HepG2 (cell line): ENCODE data around the gene DUS3L. TPM values are rescaled to one million over a fixed set of nuclear protein-coding genes. Genes with fewer than 3 reads are reported as not detected.

Source experiments
- CSRNP2 ChIP-seq: sonication (generic); formaldehyde crosslinking; conservative IDR thresholded peaks from 2 replicates; pipeline ENCODE4 v1.8.0; 2022; ENCODE audit warnings: low read depth, missing genetic modification reagents
- FOXK1 ChIP-seq: sonication (generic); formaldehyde crosslinking; IDR thresholded peaks from 2 replicates; pipeline ENCODE4 v1.4.0; 2020; ENCODE audit warnings: low read depth, missing genetic modification reagents, borderline replicate concordance
- GPN1 ChIP-seq: sonication (generic); formaldehyde crosslinking; IDR thresholded peaks from 2 replicates; pipeline ENCODE4 v1.5.1; 2020; ENCODE audit warnings: missing genetic modification reagents, borderline replicate concordance
- HMGA1 ChIP-seq: sonication (generic); formaldehyde crosslinking; conservative IDR thresholded peaks from 2 replicates; pipeline ENCODE4 v1.4.0; 2020; ENCODE audit warnings: missing genetic modification reagents
- HNF4G ChIP-seq, 2 experiments: sonication (generic) in 1 of 2; formaldehyde crosslinking in 1 of 2; IDR thresholded peaks; 2 replicates each; pipeline versions ENCODE4 v1.4.0 to v1.6.1; 2011 to 2020; ENCODE audit warnings: borderline replicate concordance in 2 of 2, low read depth in 2 of 2, mild to moderate bottlenecking in 2 of 2, low read length in 1 of 2, missing genetic modification reagents in 1 of 2, moderate library complexity in 1 of 2
- KDM3A ChIP-seq: IDR thresholded peaks from 2 replicates; pipeline ENCODE4 v1.6.1; 2018; ENCODE audit warnings: low read depth, missing compliant biosample characterization
- KDM6A ChIP-seq: IDR thresholded peaks from 2 replicates; pipeline ENCODE4 v1.6.1; 2016; ENCODE audit warnings: low read depth
- KLF16 ChIP-seq, 2 experiments: sonication (generic) in 1 of 2; formaldehyde crosslinking in 1 of 2; IDR thresholded peaks; 2 replicates each; pipeline versions ENCODE4 v1.6.1 to v1.8.0; 2016 to 2023; ENCODE audit warnings: missing genetic modification reagents in 2 of 2, missing compliant biosample characterization in 1 of 2
- MEF2D ChIP-seq: sonication (generic); formaldehyde crosslinking; IDR thresholded peaks from 2 replicates; pipeline ENCODE4 v1.5.1; 2020; ENCODE audit warnings: mild to moderate bottlenecking, missing genetic modification reagents
- MLXIP ChIP-seq: sonication (generic); formaldehyde crosslinking; IDR thresholded peaks from 2 replicates; pipeline ENCODE4 v1.9.0; 2021; ENCODE audit warnings: missing genetic modification reagents, borderline replicate concordance
- ONECUT2 ChIP-seq: sonication (generic); formaldehyde crosslinking; IDR thresholded peaks from 2 replicates; pipeline ENCODE4 v1.4.0; 2020; ENCODE audit warnings: missing genetic modification reagents
- PREB ChIP-seq: sonication (generic); formaldehyde crosslinking; IDR thresholded peaks from 2 replicates; pipeline ENCODE4 v1.4.0; 2020; ENCODE audit warnings: missing genetic modification reagents
- SMC3 ChIP-seq: IDR thresholded peaks from 2 replicates; pipeline ENCODE4 v1.6.1; 2011; ENCODE audit warnings: low read length, improper control_type of control experiment
- ZGPAT ChIP-seq: IDR thresholded peaks from 2 replicates; pipeline ENCODE4 v1.6.1; 2016; ENCODE audit warnings: mild to moderate bottlenecking
- ZNF121 ChIP-seq: sonication (generic); formaldehyde crosslinking; IDR thresholded peaks from 2 replicates; pipeline ENCODE4 v1.5.0; 2020; ENCODE audit warnings: mild to moderate bottlenecking, missing genetic modification reagents
- ZNF343 ChIP-seq: sonication (generic); formaldehyde crosslinking; IDR thresholded peaks from 2 replicates; pipeline ENCODE4 v1.4.0; 2020; ENCODE audit warnings: mild to moderate bottlenecking, missing genetic modification reagents
- ZNF607 ChIP-seq: sonication (generic); formaldehyde crosslinking; IDR thresholded peaks from 2 replicates; pipeline ENCODE4 v1.5.1; 2020; ENCODE audit warnings: missing genetic modification reagents, mild to moderate bottlenecking, borderline replicate concordance
- polyA plus RNA-seq, 8 experiments: library from polyadenylated mRNA; depleted of rRNA in 3 of 8; stranded (reverse) in 7 of 8; unstranded in 1 of 8; fragments of >200 nt; fragmentation: Illumina TruSeq in 4 of 8; extraction: Trizol in 4 of 8; gene quantifications; 2 replicates each; pipeline versions ENCODE4 v1.2.1 to v1.2.3, GENCODE V29; 2011 to 2016; ENCODE audit warnings: low read depth in 4 of 8, missing spikeins in 1 of 8, mixed read lengths in 1 of 8; ENCODE audit not compliant: insufficient read depth in 1 of 8
- total RNA-seq, 5 experiments: library from RNA; depleted of rRNA; stranded (reverse); fragments of >200 nt; fragmentation: Illumina TruSeq; extraction: Trizol; gene quantifications; 2 replicates each; pipeline ENCODE4 v1.2.3, GENCODE V29; 2016; ENCODE audit warnings: low read depth in 1 of 5
- TF ChIP-seq, protein P1 (sequence below): sonication (generic); formaldehyde crosslinking; IDR thresholded peaks from 2 replicates; pipeline ENCODE4 v1.4.0; 2020; ENCODE audit warnings: mild to moderate bottlenecking, missing genetic modification reagents
- TF ChIP-seq, protein P2 (sequence below), 2 experiments: fragments of 450-650 bp in 1 of 2; sonication (generic) in 1 of 2; formaldehyde crosslinking; IDR thresholded peaks; 2 replicates each; pipeline versions ENCODE4 v1.5.0 to v1.8.0; 2020 to 2022; ENCODE audit warnings: mild to moderate bottlenecking in 1 of 2, missing genetic modification reagents in 1 of 2

DUS3L gene
- total and polyA plus RNA-seq, 2 of the 13 experiments (the other 11 are each of a cell fraction or from before 2014, with no cell fraction given) = 13.3 to 25.1 TPM

DNA sequence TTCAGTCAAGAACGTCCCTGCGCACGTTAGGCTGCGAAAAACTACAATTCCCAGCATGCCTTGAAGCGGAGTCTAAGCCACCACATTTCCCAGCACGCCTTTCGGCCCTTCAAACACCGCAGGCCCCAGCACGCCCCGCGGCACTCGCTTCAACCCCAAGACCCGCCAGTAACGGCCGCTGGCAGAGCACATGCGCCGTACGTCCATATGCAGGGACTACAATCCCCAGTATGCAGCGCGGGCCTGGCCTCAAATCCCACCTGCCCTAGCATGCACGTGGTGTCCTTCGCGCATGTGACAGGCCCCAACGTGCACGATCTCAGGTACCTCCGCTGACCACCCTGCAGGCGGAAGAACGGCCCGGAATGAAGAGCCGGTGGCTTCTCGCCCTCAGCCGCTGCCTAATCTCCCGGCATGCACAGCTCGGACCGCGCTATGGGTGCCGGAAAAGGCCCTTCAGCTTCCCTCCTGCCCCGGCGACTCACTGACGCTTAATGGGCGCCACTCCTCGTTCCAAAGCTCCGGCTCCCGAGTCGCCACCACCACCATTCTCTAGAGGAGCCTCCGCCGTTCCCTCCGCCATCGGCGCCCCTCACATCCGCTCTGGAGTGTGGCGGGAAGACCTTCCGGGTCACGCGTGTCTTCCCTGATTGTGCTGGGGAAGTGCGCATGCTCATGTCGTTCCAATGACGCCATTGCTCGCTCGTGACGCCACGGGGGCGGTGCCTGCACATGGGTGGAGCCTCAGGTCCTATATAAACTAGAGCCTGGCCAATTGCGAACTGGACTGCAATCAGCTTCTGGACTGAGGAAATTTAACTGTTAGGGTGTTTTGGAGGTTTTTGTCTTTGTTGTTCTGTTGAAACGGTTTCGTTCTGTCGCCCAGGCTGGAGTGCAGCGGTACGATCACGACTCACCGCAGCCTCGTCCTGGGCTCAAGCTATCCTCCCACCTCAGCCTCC is at the start of gene DUS3L (continued):
- TF ChIP-seq MEF2D (CRISPR knock-in tag) (peak; percentile 95), ZGPAT (CRISPR knock-in tag) (peak; percentile 98), PREB (CRISPR knock-in tag) (no peak), KLF16 (CRISPR knock-in tag; IDR thresholded peaks at IDR 0.05) (peak in 1 of 2 experiments; percentile 73; a peak in 2 of 4 replicates), HNF4G (IDR thresholded peaks at IDR 0.05; ENCODE audit: borderline replicate concordance, low read depth, low read length) (no peak), HNF4G (CRISPR knock-in tag; IDR thresholded peaks at IDR 0.05; ENCODE audit: borderline replicate concordance, low read depth) (no peak), KDM3A (CRISPR knock-in tag) (0 out of 2 replicates have a peak, but pooled peaks have one; percentile 41), MLXIP (CRISPR knock-in tag) (no peak), ZNF607 (CRISPR knock-in tag) (peak; percentile 82; the same call in 1 of the 2 replicates), HMGA1 (no peak), FOXK1 (CRISPR knock-in tag) (peak; percentile 44; the same call in 1 of the 2 replicates), KDM6A (CRISPR knock-in tag) (no peak), ZNF121 (CRISPR knock-in tag) (peak; percentile 65), CSRNP2 (CRISPR knock-in tag) (no peak), ONECUT2 (CRISPR knock-in tag) (no peak), SMC3 (no peak), GPN1 (0 out of 2 replicates have a peak, but pooled peaks have one; percentile 16), ZNF343 (CRISPR knock-in tag) (peak; percentile 86)
- TF ChIP-seq, protein P1, sequence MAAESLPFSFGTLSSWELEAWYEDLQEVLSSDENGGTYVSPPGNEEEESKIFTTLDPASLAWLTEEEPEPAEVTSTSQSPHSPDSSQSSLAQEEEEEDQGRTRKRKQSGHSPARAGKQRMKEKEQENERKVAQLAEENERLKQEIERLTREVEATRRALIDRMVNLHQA (CRISPR knock-in tag) = 0 out of 2 replicates have a peak, but pooled peaks have one; percentile 63
- TF ChIP-seq, protein P2, sequence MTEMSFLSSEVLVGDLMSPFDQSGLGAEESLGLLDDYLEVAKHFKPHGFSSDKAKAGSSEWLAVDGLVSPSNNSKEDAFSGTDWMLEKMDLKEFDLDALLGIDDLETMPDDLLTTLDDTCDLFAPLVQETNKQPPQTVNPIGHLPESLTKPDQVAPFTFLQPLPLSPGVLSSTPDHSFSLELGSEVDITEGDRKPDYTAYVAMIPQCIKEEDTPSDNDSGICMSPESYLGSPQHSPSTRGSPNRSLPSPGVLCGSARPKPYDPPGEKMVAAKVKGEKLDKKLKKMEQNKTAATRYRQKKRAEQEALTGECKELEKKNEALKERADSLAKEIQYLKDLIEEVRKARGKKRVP (CRISPR knock-in tag; IDR thresholded peaks at IDR 0.05) = peak in 1 of 2 experiments; percentile 67; a peak in 1 of 4 replicates
